GM21381 (cell line): ENCODE results near the gene NRG3.

Experiments
- ATAC-seq: cut with Tn5 transposase; IDR thresholded peaks from one replicate; pipeline ENCODE4 v1.9.1; 2021; ENCODE audit warnings: mild to moderate bottlenecking, moderate library complexity; ENCODE audit not compliant: unreplicated experiment

The NRG3 gene

DNA sequence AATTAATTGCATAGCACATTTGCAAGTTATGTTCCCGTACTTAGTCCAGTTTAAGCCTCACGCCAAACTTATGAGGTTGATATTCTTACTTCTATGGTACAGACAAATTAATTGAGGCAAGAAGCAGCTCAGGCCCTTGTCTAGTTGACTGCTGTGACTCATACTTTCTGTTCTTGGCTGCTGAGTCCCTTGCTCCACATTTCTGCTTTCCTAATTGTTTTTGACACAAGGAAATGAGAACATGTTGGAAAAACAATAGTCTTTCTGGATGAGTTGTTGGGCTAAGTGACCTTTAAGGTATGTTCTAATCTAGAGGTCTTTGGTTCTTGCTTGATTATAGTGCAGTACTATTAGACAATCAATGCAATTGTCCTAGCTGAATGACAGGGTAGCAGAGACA, 331.8 kb downstream of the NRG3 start:
- ATAC-seq, result no peak

- no peak for ATAC-seq
Observed at GRCh38 chr10:82208726-82209125, 333.7 kb downstream of the NRG3 start.

DNA sequence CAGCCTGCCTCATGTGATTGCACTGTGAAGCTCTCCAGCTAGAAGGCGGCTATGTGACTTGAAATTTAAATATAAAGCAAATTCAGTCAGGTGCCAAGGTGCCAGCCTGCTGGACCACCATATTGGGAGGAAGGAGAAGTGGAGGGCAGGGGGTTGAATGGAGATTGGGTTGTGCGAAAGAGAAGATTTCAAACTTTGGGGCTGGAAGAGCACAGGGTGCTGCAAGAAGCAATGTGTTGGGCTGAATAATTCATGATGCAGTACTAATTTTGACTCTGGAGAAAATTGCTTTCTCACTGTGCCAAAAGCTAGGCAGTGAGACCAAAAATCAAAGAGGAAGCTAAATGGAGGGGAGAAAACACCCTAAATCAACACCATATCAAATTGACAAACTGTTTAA, 335.3 kb downstream of the NRG3 start:
- ATAC-seq, result no peak

DNA sequence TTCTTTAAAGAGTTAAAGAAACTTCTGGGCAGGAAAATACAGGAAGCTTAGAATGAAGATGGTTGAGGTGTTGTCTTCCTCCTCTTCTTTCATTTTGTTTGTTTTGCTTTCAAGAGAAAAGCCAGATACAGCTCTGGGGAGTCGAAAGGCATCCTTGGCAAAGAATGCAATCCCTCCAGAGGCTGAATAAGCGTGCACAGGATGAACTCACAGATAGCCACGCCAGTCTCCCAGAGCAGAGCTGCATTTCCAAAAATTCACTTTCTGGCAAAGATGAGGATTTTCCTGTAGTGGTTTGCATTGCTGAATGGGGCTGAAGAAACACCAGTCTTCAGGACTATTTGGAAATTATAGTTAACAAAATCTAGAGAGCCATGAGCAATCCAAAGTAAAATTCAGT, 336.4 kb downstream of the NRG3 start:
- ATAC-seq, result no peak

- no peak for ATAC-seq
Observed at GRCh38 chr10:82212753-82213152, 337.8 kb downstream of the NRG3 start.

- no peak for ATAC-seq
Observed at GRCh38 chr10:82213784-82214183, 338.8 kb downstream of the NRG3 start.

DNA sequence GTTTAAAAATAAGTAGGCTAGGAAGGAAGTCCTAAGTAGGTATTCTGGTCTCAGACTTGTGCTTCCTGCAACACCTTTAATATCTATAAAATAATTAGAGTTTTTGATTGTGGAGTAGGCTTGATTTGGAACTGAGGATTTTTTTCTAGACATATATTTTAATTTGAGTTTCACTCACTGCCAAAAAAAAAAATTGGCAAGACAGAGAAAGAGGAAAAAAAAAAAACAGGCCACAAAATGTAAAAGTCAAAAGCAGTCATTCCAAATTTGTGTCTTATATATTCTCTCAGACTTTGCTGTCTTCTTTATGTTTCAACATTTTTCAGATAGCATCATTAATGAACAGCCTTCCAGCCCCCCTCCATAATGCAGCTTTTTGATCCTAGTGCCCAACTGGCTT, 346.1 kb downstream of the NRG3 start:
- ATAC-seq, result no peak

- ATAC-seq, result no peak
Observed at GRCh38 chr10:82221601-82222149, 346.7 kb downstream of the NRG3 start.

GRCh38 chr10:82228701-82229100, 353.7 kb downstream of the NRG3 start:
- ATAC-seq, result no peak

GRCh38 chr10:82234173-82234572, 359.2 kb downstream of the NRG3 start:
- ATAC-seq, result no peak

DNA sequence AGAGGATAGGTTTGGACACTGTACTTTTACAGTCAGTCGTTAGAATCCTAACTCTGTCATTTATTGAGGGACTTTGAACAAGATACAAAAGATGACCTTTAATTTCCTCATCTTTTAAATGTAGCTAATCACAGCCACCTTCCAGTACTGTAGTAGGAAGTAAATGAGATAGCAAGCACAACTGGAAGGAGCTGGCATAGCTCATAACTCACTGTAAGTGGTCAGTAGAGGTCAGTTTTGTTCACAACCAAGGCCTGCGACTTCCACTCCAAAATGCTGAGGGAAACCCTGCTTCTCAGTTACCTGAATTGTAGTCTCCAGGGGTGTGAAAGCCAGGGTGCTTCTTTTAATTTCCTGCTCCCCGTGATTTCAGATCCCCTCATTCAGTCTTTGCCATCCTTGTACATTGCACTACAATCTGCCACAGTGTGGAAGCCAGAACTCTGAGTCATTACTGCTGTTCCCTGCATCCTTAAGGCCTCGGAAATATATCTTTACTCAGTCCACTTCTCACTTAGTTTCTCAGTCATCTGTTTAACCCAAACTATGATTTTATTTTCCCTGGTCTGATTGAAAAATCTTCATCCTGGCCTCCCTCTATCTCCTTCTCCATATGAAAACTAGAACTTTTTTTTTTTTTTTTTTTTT, 361.2 kb downstream of the NRG3 start:
- no peak for ATAC-seq

- ATAC-seq, result no peak
Observed at GRCh38 chr10:82238291-82238690, 363.3 kb downstream of the NRG3 start.

- no peak for ATAC-seq
Observed at GRCh38 chr10:82240408-82240807, 365.4 kb downstream of the NRG3 start.

- no peak for ATAC-seq
Observed at GRCh38 chr10:82242778-82243177, 367.8 kb downstream of the NRG3 start.

DNA sequence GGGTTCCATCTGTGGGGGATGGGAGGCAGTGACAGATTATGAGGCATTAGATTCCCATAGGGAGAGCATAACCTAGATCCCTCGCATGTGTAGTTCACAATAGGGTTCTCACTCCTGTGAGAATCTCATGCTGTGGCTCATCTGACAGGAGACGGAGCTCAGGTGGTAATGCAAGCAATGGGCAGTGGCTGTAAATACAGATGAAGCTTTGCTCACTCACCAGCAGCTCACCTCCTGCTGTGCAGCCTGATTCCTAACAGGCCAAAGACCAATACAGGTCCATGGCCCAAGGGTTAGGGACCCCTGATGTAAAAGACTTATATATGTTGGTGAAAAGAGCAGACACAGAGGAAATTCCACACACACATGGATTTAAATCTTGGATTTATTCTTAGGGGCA, 370.2 kb downstream of the NRG3 start:
- no peak for ATAC-seq

GRCh38 chr10:82245906-82246560, 371.0 kb downstream of the NRG3 start:
- ATAC-seq, result no peak

DNA sequence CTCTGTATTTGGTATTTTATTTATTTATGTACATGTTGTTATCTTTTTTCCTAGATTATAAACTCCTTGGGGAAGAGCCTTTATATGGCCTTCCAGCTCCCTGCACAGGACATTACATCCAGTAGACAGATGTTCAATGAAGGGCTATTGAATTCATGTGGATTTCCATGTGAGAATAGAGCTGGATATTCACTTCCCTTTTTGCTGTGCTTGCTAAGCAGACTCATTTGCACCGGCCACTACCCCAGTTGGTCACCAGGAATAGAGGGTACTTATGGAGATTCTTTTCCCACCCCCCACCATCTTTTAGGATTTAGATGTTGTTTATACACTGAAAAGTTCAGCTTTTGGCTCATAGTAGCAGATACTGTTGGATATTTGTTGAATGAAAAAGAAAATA, 374.1 kb downstream of the NRG3 start:
- ATAC-seq, result no peak

DNA sequence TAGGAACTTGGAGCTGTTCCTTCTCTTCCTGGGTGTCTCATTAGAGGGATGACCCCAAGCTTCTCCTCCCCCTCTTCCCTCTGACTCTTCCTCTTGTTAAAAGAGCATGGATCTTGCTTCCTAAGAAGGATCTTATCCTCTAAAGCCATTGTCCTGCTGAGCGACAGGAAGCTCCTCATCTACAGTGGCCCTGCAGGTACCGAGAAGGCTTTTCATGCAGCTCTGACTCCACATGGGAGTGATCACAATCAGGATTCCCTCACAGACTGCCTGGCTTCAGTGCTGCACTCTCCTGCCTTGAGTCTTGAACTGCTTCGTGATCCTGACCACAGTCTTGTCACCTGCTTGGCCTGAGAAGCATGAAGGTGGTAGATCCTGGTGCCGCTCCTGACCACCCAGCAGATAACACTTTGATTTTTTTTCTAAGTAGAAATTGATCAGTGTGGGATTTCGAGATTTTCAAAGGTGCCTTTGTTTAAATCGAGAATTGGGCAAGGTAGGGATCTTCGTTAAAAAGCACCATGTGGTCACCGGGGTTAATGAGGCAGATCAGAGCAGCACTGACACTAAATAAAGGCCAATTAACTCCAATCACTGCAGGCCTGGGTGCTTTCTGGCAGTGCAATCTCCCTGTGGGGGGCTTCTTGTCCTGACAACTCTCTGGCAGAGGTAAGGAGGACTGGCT, 376.4 kb downstream of the NRG3 start:
- no peak for ATAC-seq

DNA sequence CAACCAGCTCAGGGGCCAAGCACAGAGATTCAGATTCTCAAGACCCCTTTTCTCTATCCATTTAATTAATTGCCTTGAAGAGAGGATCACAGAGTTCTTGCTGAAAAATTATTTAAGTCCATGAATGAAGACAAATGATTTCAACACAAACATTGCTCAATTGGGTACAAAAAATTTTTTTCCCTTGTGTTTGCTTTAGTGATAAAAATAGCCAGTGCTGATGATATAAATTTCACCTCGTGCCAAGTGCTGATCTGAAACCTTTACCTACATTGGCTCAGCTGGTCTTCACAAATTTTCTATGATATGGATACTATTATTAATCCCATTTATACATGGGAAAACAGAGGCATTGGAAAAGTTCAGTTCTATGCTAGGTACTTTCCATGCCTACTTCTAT, 377.1 kb downstream of the NRG3 start:
- ATAC-seq, result no peak

DNA sequence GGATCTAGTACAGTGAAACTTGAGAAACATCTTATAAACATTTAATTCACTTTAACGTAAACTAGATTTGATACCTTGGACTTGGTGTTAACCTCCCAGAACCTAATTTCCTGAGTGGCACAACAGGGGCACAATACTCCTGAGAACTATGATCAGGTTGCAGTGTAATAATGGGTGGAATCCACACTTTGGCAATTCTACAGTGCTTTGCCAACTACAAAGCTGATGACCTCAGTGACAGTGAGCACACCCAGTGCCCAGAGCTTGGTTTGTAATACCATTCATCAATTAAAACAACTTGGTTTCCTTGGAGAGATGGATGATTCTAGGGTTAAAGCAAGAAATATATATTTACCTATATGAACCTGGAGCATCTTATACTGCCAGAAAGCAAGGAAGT, 379.2 kb downstream of the NRG3 start:
- no peak for ATAC-seq

GRCh38 chr10:82256275-82256674, 381.3 kb downstream of the NRG3 start:
- no peak for ATAC-seq

DNA sequence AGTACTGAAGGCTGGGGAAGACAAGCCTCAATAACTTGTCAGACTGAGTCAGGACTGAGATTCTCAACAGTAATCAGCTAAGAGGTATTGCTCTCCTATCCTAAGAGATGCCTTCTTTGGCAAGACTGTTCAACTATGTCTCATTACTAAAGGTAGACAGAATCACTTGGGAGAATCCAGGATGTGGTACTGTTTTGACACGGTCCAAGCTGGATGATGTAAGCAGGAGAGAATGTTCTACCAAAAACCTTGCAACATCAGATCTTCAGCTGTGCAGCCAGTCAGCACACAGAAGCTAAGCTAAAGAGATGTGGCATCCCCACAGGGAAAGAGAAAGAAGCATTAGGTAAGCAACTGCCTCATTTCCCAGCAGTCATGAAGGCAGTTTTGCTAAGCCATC, 391.4 kb downstream of the NRG3 start:
- ATAC-seq, result no peak
